Ectodermal cell (in vitro differentiated cells): ENCODE measurements around the gene NOP53.
A peak's percentile ranks its signal among the peaks of the same experiment; 100 is the strongest.
"Not testable (repeated sequence)": the region's sequence is repeated elsewhere in the genome, so short reads cannot be mapped to it uniquely, and the experiment has no call there.

Experiments
- H3K27ac ChIP-seq: 2 replicates; pipeline ENCODE4 v1.7.0; 2013; ENCODE audit warnings: mild to moderate bottlenecking, low read depth, low read length; ENCODE audit not compliant: insufficient read depth, poor library complexity, severe bottlenecking
- H3K27me3 ChIP-seq: 2 replicates; pipeline ENCODE4 v1.7.0; 2013; ENCODE audit warnings: mild to moderate bottlenecking, low read length; ENCODE audit not compliant: insufficient read depth, control insufficient read depth, poor library complexity, severe bottlenecking
- H3K36me3 ChIP-seq: one replicate; pipeline ENCODE4 v1.7.0; 2013; ENCODE audit warnings: low read length; ENCODE audit not compliant: control insufficient read depth, insufficient read depth
- H3K4me1 ChIP-seq: one replicate; pipeline ENCODE4 v1.7.0; 2013; ENCODE audit warnings: low read length; ENCODE audit not compliant: control insufficient read depth, insufficient read depth
- H3K4me3 ChIP-seq: 2 replicates; pipeline ENCODE4 v1.7.0; 2013; ENCODE audit warnings: low read depth, low read length, control low read depth; ENCODE audit not compliant: insufficient read depth
- H3K9me3 ChIP-seq: 2 replicates; pipeline ENCODE4 v1.7.0; 2013; ENCODE audit warnings: mild to moderate bottlenecking, low read length, moderate library complexity; ENCODE audit not compliant: control insufficient read depth
- WGBS, 2 experiments: methylation state at CpG; one replicate each; pipeline ENCODE4 v1.1.7; 2013; ENCODE audit warnings: missing lambda C conversion rate in 2 of 2; 5-methylcytosine and 5-hydroxymethylcytosine counted together

Gene NOP53

DNA sequence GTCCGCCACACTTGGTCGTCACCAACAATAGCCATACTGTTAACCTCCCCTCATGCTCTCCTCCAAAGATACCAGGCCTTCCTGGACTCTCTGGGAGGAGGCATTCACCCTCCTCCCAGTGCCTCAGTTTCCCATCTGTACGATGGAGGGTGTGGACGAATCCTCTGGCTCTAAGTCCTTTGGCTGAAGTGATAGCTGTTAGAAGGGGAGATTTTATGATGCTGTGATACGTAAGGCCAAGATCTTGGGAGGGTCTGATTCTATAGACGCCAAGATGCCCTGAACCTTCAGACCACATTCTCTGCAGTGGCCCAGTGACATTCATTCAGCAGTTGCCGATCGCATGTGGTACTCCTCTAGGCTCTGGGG is 14.8 kb upstream of the NOP53 start:
- Histone ChIP-seq H3K36me3 (no peaks in the 10 kb centered on the region), H3K27me3 (peaks cover 12% of the 10 kb centered on the region), H3K9me3 (no peaks in the 10 kb centered on the region), H3K27ac (no peak overlapping the region), H3K4me1 (peaks cover 6% of the 10 kb centered on the region), H3K4me3 (no peak overlapping the region)
- 93 to 95% methylated on average over 8 of the region's 8 CpGs for WGBS, 2 experiments

DNA sequence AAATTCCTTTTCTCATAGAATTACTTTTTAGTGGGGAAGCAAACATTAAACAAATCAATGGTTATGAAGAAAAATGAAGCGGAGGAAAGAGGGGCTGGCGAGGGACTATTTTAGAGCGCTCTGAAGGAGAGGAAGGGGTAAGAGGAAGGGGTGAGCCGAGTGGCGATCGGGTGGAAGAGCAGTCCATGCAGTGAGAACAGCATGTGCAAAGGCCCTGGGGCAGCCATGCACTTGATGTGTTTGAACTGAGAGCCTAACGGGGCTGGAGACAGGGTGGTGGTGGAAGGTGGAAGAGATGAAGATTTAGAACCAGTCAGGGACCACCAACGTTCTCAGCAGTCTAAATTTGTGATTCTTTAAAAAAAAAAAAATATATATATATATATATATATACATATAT is 14.4 kb upstream of the NOP53 start:
- Histone ChIP-seq H3K27ac (no peak overlapping the region), H3K4me3 (no peak overlapping the region), H3K9me3 (no peaks in the 10 kb centered on the region), H3K36me3 (no peaks in the 10 kb centered on the region), H3K27me3 (peaks cover 12% of the 10 kb centered on the region), H3K4me1 (peaks cover 6% of the 10 kb centered on the region)
- 95 to 96% methylated on average over 7 of the region's 8 CpGs for WGBS, 2 experiments

DNA sequence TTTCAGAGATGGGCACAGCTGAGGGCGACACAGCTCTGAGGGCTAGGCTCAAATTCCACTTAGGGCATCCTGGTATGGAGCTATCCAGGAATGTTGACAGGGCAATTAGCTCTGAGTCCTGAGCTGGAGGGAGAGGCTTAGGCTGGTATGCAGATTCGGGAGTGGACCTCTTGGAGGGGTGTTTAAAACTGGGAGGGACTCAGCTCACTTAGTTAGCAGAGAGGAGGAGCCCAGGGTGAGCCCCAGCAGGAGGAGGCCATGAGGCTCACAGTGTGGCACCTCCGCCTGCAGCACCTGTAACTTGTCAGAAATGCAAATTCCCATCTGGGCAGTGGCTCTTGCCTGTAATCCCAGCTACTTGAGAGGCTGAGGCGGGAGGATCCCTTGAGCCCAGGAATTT is 10.2 kb upstream of the NOP53 start:
- no peak overlapping the region for H3K4me3 ChIP-seq
- 64 to 67% methylated on average over 4 of the region's 4 CpGs for WGBS, 2 experiments
- peaks cover 2% of the 10 kb centered on the region for H3K27me3 ChIP-seq
- H3K36me3 ChIP-seq: no peaks in the 10 kb centered on the region
- no peaks in the 10 kb centered on the region for H3K4me1 ChIP-seq
- H3K9me3 ChIP-seq: no peaks in the 10 kb centered on the region
- H3K27ac ChIP-seq: no peak overlapping the region

DNA sequence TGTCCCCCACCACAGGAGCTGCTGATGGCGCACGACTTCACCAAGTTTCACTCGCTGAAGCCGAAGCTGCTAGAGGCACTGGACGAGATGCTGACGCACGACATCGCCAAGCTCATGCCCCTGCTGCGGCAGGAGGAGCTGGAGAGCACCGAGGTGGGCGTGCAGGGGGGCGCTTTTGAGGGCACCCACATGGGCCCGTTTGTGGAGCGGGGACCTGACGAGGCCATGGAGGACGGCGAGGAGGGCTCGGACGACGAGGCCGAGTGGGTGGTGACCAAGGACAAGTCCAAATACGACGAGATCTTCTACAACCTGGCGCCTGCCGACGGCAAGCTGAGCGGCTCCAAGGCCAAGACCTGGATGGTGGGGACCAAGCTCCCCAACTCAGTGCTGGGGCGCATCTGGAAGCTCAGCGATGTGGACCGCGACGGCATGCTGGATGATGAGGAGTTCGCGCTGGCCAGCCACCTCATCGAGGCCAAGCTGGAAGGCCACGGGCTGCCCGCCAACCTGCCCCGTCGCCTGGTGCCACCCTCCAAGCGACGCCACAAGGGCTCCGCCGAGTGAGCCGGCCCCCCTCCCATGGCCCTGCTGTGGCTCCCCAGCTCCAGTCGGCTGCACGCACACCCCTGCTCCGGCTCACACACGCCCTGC is 4.4 kb upstream of the NOP53 start:
- no peak overlapping the region for H3K27ac ChIP-seq
- no peaks in the 10 kb centered on the region for H3K36me3 ChIP-seq
- no peaks in the 10 kb centered on the region for H3K9me3 ChIP-seq
- peaks cover 5% of the 10 kb centered on the region for H3K4me1 ChIP-seq
- no peaks in the 10 kb centered on the region for H3K27me3 ChIP-seq
- H3K4me3 ChIP-seq: no peak overlapping the region
- WGBS, 2 experiments: 94% methylated on average over 48 of the region's 48 CpGs

DNA sequence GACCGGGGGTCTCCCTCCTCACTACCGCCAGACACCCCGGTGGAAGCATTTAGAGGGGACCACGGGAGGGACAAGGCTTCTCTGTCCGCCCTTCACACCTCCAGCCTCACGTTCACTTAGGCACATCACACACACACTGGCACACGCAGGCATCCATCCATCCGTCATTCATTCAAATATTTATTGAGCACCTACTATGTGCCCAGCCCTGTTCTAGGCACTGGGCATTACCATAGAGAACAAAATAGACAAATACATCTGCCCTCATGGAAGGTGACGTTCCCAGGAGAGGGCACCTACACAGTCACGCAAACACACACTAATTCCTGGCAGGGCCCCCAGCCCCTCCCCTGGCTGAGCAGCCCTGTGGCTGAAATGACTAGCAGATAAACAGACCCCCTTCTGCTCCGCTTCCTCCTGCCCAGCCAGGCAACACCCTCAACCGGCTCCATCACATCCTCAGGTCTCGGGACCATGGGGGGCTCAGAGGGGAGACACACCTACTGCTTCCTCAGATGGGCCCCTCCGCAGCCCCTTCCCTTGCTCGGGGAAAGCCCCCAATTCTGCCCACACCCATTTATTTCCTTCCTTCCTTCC is 3.7 kb upstream of the NOP53 start:
- no peaks in the 10 kb centered on the region for H3K9me3 ChIP-seq
- H3K27ac ChIP-seq: no peak overlapping the region
- H3K4me1 ChIP-seq: peaks cover 5% of the 10 kb centered on the region
- 92% methylated on average over 15 of the region's 15 CpGs for WGBS, 2 experiments
- no peak overlapping the region for H3K4me3 ChIP-seq
- no peaks in the 10 kb centered on the region for H3K27me3 ChIP-seq
- H3K36me3 ChIP-seq: no peaks in the 10 kb centered on the region

DNA sequence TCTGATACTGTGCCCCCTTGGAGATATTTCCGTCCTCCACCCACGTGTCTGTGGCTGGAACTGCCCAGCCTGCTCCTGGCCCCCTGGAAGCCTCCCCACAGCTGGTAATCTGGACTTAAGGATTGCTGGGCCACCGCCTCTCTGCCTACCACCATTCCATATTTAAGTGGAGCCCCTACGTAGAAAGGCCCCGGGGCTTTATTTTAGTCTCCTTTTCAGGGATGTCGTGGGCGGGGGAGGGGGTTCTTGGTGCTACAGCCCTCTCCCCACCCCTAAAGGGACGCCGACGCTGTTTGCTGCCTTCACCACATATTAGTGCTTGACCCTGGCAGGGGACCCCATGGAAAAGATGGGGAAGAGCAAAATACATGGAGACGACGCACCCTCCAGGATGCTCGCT is 2.7 kb upstream of the NOP53 start:
- no peaks in the 10 kb centered on the region for H3K27me3 ChIP-seq
- peak overlapping the region; percentile 3 for H3K27ac ChIP-seq
- no peak overlapping the region for H3K4me3 ChIP-seq
- H3K9me3 ChIP-seq: no peaks in the 10 kb centered on the region
- WGBS, 2 experiments: 51 to 52% methylated on average over 13 of the region's 13 CpGs
- H3K4me1 ChIP-seq: peaks cover 5% of the 10 kb centered on the region
- no peaks in the 10 kb centered on the region for H3K36me3 ChIP-seq

DNA sequence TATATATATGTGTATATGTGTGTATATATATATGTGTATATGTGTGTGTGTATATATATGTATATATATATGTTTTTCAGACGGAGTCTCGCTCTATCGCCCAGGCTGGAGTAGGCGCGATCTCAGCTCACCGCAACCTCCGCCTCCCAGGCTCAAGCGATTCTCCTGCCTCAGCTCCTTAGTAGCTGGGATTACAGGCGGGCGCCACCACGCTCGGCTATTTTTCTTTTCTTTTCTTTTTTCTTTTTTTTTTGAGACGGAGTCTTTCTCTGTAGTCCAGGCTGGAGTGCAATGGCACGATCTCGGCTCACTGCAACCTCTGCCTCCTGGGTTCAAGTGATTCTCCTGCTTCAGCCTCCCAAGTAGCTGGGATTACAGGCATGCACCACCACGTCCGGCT is 783 bp downstream of the NOP53 start:
- H3K27ac ChIP-seq, H3K4me1 ChIP-seq, H3K9me3 ChIP-seq, H3K27me3 ChIP-seq: not testable (repeated sequence)
- WGBS, 2 experiments: 72 to 75% methylated on average over 17 of the region's 17 CpGs
- Histone ChIP-seq H3K36me3 (peaks cover 23% of the 10 kb centered on the region), H3K4me3 (peak overlapping the region; percentile 95)

DNA sequence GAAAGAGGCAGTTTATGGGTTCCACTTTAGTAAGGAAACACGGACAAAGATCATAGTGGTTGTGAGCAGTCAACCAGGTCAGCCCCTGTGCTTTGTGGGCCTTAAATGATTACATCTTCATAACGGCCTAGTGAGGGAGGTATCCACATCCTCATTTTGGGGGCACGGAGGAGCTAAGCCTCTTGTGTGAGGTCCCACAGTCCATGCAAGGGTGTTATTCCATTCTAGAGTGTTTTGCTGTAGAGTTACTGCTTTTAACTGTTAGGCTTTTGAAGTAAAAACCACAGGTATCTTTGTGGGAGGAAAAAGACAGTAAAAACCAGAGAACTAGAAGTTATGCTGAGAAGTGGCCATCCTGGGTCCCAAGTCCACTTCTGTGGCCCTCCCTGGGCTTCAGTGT is 4.0 kb downstream of the NOP53 start:
- no peak overlapping the region for H3K4me3 ChIP-seq
- no peaks in the 10 kb centered on the region for H3K4me1 ChIP-seq
- H3K36me3 ChIP-seq: peaks cover 47% of the 10 kb centered on the region
- H3K27ac ChIP-seq: no peak overlapping the region
- 95% methylated on average over 3 of the region's 3 CpGs for WGBS, 2 experiments
- H3K9me3 ChIP-seq: no peaks in the 10 kb centered on the region
- no peaks in the 10 kb centered on the region for H3K27me3 ChIP-seq

DNA sequence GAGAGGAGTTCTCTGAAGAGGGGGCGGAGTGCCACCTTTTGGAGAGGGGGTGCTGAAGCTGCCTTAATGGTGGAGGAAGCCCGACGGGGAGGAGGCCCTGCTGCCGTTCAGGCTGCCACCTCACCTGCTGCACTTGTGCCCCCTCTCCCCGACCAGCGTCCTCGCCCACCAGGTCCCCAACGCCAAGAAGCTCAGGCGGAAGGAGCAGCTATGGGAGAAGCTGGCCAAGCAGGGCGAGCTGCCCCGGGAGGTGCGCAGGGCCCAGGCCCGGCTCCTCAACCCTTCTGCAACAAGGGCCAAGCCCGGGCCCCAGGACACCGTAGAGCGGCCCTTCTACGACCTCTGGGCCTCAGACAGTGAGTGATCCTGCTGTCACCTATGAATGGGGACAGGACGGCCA is 5.4 kb downstream of the NOP53 start:
- Histone ChIP-seq H3K36me3 (peaks cover 58% of the 10 kb centered on the region), H3K27me3 (no peaks in the 10 kb centered on the region), H3K9me3 (no peaks in the 10 kb centered on the region), H3K27ac (no peak overlapping the region), H3K4me1 (no peaks in the 10 kb centered on the region), H3K4me3 (no peak overlapping the region)
- 96 to 97% methylated on average over 18 of the region's 18 CpGs for WGBS, 2 experiments

DNA sequence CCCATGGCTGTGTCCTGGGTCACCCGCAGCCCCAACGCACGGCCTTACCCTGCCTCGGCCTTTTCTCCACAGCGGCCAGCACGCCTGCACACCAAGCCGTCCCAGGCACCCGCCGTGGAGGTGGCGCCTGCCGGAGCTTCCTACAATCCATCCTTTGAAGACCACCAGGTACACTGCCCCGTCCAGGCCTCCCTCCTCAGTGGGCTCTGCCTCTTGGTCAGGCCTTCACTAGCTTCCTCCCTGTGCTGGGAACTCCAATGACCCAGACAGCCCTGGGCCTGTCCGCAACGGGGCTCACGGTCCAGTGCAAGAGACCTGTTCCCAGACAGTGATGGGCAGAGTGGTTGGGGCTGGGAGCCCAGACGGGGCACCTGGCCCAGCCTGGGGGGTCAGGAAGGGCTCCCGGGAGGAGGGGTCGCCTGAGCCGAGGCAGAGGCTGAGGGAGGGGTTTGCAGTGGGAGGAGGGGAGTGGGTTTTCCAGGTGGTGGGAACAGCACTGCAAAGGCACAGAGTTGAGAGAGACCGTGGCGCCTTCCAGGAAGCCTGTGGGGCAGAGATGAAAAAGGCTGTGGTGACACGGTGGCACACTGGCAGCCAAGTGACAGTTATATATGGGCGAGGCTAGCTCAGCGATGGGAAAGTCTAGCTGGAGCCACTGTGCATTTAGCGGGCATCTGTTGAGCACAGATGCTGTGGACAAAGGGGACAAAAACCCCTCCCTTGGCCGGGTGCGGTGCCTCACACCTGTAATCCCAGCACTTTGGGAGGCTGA is 7.3 kb downstream of the NOP53 start:
- no peak overlapping the region for H3K27ac ChIP-seq
- 93% methylated on average over 27 of the region's 27 CpGs for WGBS, 2 experiments
- H3K27me3 ChIP-seq: no peaks in the 10 kb centered on the region
- H3K9me3 ChIP-seq: no peaks in the 10 kb centered on the region
- no peak overlapping the region for H3K4me3 ChIP-seq
- H3K4me1 ChIP-seq: no peaks in the 10 kb centered on the region
- peaks cover 76% of the 10 kb centered on the region for H3K36me3 ChIP-seq
